GM19043 (cell line): ENCODE data around the gene ANKRD12.
A peak's percentile ranks its signal among the peaks of the same experiment; 100 is the strongest.
"Not testable (repeated sequence)": the region's sequence is repeated elsewhere in the genome, so short reads cannot be mapped to it uniquely, and the experiment has no call there.

ENCODE experiments used
- ATAC-seq: cut with Tn5 transposase; IDR thresholded peaks from one replicate; pipeline ENCODE4 v1.9.1; 2021; ENCODE audit warnings: low read depth; ENCODE audit not compliant: unreplicated experiment

Gene ANKRD12

GRCh38 chr18:9136315-9137155, at the start of gene ANKRD12:
Gene ANKRD12, plus strand, starts transcription at chr18:9136781. Its CDS starts 45,652 bp downstream, at chr18:9182433.
- peak; percentile 63 for ATAC-seq

- ATAC-seq: no peak
Observed at GRCh38 chr18:9087144-9087543, 49.4 kb upstream of the ANKRD12 start.

GRCh38 chr18:9088252-9088651, 48.3 kb upstream of the ANKRD12 start:
- no peak for ATAC-seq

GRCh38 chr18:9088727-9089126, 47.9 kb upstream of the ANKRD12 start:
- not testable (repeated sequence) for ATAC-seq

- ATAC-seq: no peak
Observed at GRCh38 chr18:9090578-9090977, 46.0 kb upstream of the ANKRD12 start.

GRCh38 chr18:9091066-9091476, 45.5 kb upstream of the ANKRD12 start:
- ATAC-seq: no peak

GRCh38 chr18:9092665-9093064, 43.9 kb upstream of the ANKRD12 start:
- no peak for ATAC-seq

GRCh38 chr18:9093109-9093508, 43.5 kb upstream of the ANKRD12 start:
- not testable (repeated sequence) for ATAC-seq

- no peak for ATAC-seq
Observed at GRCh38 chr18:9094307-9095226, 42.0 kb upstream of the ANKRD12 start.

- peak; percentile 92 for ATAC-seq
Observed at GRCh38 chr18:9095297-9096006, 41.1 kb upstream of the ANKRD12 start.

GRCh38 chr18:9096007-9096371, 40.6 kb upstream of the ANKRD12 start:
- ATAC-seq: no peak

GRCh38 chr18:9096685-9097084, 39.9 kb upstream of the ANKRD12 start:
- no peak for ATAC-seq

- ATAC-seq: no peak
Observed at GRCh38 chr18:9097349-9097748, 39.2 kb upstream of the ANKRD12 start.

- no peak for ATAC-seq
Observed at GRCh38 chr18:9100796-9101195, 35.8 kb upstream of the ANKRD12 start.

GRCh38 chr18:9101730-9102507, 34.7 kb upstream of the ANKRD12 start:
- ATAC-seq: no peak

GRCh38 chr18:9102508-9103375, 33.8 kb upstream of the ANKRD12 start, which contains the start of gene NDUFV2:
Gene NDUFV2, plus strand, starts transcription at chr18:9102699. Its CDS starts 45 bp downstream, at chr18:9102744.
- peak; percentile 88 for ATAC-seq

- no peak for ATAC-seq
Observed at GRCh38 chr18:9103376-9103873, 33.2 kb upstream of the ANKRD12 start.

- no peak for ATAC-seq
Observed at GRCh38 chr18:9104244-9104901, 32.2 kb upstream of the ANKRD12 start.
